Activated naive CD4-positive, alpha-beta T cell treated with anti-CD3 and anti-CD28 coated beads, Interleukin-2, amount 10 ng/mL, durations not matched to agents 7 days and 5 days (primary cell): ENCODE data around the gene GCA.
A peak's percentile ranks its signal among the peaks of the same experiment; 100 is the strongest.

Experiments
- CTCF ChIA-PET: fragments of 350-600 bp; sonication (Branson Sonifier 250); formaldehyde crosslinking; loops from one replicate; lab custom pipeline; 2021; ENCODE audit warnings: antibody characterized with exemption; lab: Charles Lee
- DNase-seq: peaks from one replicate; pipeline ENCODE4 v3.0.0-alpha.2; 2020
- H3K27ac Mint-ChIP-seq: one replicate; pipeline ENCODE4 v1.8.0; 2021; ENCODE audit warnings: mild to moderate bottlenecking, moderate library complexity, mixed read lengths
- H3K27me3 Mint-ChIP-seq: one replicate; pipeline ENCODE4 v1.8.0; 2021; ENCODE audit warnings: mild to moderate bottlenecking, mixed read lengths
- H3K36me3 Mint-ChIP-seq: one replicate; pipeline ENCODE4 v1.8.0; 2021; ENCODE audit warnings: mixed read lengths
- H3K4me1 Mint-ChIP-seq: one replicate; pipeline ENCODE4 v1.8.0; 2021; ENCODE audit warnings: mixed read lengths
- H3K4me3 Mint-ChIP-seq: one replicate; pipeline ENCODE4 v1.8.0; 2021; ENCODE audit warnings: mild to moderate bottlenecking, moderate library complexity, mixed read lengths
- H3K9me3 Mint-ChIP-seq: one replicate; pipeline ENCODE4 v1.8.0; 2021; ENCODE audit warnings: mixed read lengths

The GCA gene

GRCh38 chr2:162317058-162317742, 26.7 kb upstream of the GCA start:
- peak overlapping the region; percentile 82 for H3K4me3 Mint-ChIP-seq
- CTCF ChIA-PET = interaction anchor here (2.2 to 3.1 kb wide), 2 partner anchors 18 to 19 kb away, joined by 9 to 12 read pairs; no protein-coding TSS in a partner anchor
- peaks cover 19% of the 10 kb centered on the region for H3K36me3 Mint-ChIP-seq
- H3K4me1 Mint-ChIP-seq = peaks cover 57% of the 10 kb centered on the region
- no peaks in the 10 kb centered on the region for H3K27me3 Mint-ChIP-seq
- no peak for DNase-seq
- peak overlapping the region; percentile 92 for H3K27ac Mint-ChIP-seq
- H3K9me3 Mint-ChIP-seq = no peaks in the 10 kb centered on the region

- Mint-ChIP-seq H3K4me1 (peaks cover 53% of the 10 kb centered on the region), H3K27ac (peak overlapping the region; percentile 92), H3K27me3 (no peaks in the 10 kb centered on the region), H3K36me3 (peaks cover 19% of the 10 kb centered on the region), H3K9me3 (no peaks in the 10 kb centered on the region), H3K4me3 (peak overlapping the region; percentile 82)
- DNase-seq = peak; percentile 42
- CTCF ChIA-PET = interaction anchor here (2.2 to 3.1 kb wide), 3 partner anchors 11 to 19 kb away, joined by 9 to 14 read pairs (median 12); no protein-coding TSS in a partner anchor
These were observed 26.0 kb upstream of the GCA start for GRCh38 chr2:162317861-162318327.

- Mint-ChIP-seq H3K27me3 (no peaks in the 10 kb centered on the region), H3K27ac (peak within 1 kb of the TSS; percentile 92), H3K9me3 (no peaks in the 10 kb centered on the region), H3K4me1 (peaks cover 53% of the 10 kb centered on the region), H3K36me3 (peaks cover 19% of the 10 kb centered on the region), H3K4me3 (peak within 1 kb of the TSS; percentile 82)
- DNase-seq = peak; percentile 87
- CTCF ChIA-PET = interaction anchor here (1.1 to 3.1 kb wide), 7 partner anchors 10 to 27 kb away, joined by 5 to 14 read pairs (median 6); no protein-coding TSS in a partner anchor
These were observed 25.4 kb upstream of the GCA start, which contains the start of gene IFIH1 for GRCh38 chr2:162318328-162319180. Gene IFIH1, minus strand, starts transcription at chr2:162318684. Its CDS starts 377 bp downstream, at chr2:162318307.

GRCh38 chr2:162320864-162321517, 22.9 kb upstream of the GCA start:
- CTCF ChIA-PET = no interaction called here
- DNase-seq = no peak
- Mint-ChIP-seq H3K4me3 (no peak overlapping the region), H3K9me3 (no peaks in the 10 kb centered on the region), H3K4me1 (peaks cover 32% of the 10 kb centered on the region), H3K27ac (no peak overlapping the region), H3K27me3 (no peaks in the 10 kb centered on the region), H3K36me3 (peaks cover 4% of the 10 kb centered on the region)

- Mint-ChIP-seq H3K27ac (no peak overlapping the region), H3K4me3 (no peak overlapping the region), H3K36me3 (no peaks in the 10 kb centered on the region), H3K9me3 (no peaks in the 10 kb centered on the region), H3K4me1 (peaks cover 12% of the 10 kb centered on the region), H3K27me3 (no peaks in the 10 kb centered on the region)
- no peak for DNase-seq
- CTCF ChIA-PET = no interaction called here
These were observed 19.0 kb upstream of the GCA start for GRCh38 chr2:162324953-162325352.

- Mint-ChIP-seq H3K27me3 (no peaks in the 10 kb centered on the region), H3K36me3 (no peaks in the 10 kb centered on the region), H3K9me3 (no peaks in the 10 kb centered on the region), H3K4me1 (peaks cover 6% of the 10 kb centered on the region), H3K27ac (no peak overlapping the region), H3K4me3 (no peak overlapping the region)
- CTCF ChIA-PET = interaction anchor here (1.0 kb wide), 1 partner anchor 29 kb away, joined by 3 read pairs; no protein-coding TSS in a partner anchor
- peak; percentile 46 for DNase-seq
These were observed 16.7 kb upstream of the GCA start for GRCh38 chr2:162327134-162327769.

GRCh38 chr2:162327806-162328205, 16.1 kb upstream of the GCA start:
- DNase-seq = no peak
- Mint-ChIP-seq H3K27ac (no peak overlapping the region), H3K9me3 (no peaks in the 10 kb centered on the region), H3K4me3 (no peak overlapping the region), H3K36me3 (no peaks in the 10 kb centered on the region), H3K27me3 (no peaks in the 10 kb centered on the region), H3K4me1 (peaks cover 6% of the 10 kb centered on the region)
- CTCF ChIA-PET = interaction anchor here (1.8 kb wide), 1 partner anchor 9 kb away, joined by 14 read pairs; the partner anchor contains the start of gene IFIH1

- CTCF ChIA-PET = interaction anchor here (1.3 to 1.8 kb wide), 2 partner anchors 9 to 14 kb away, joined by 3 to 14 read pairs; partner anchors contain the start of gene IFIH1
- Mint-ChIP-seq H3K27ac (no peak overlapping the region), H3K9me3 (no peaks in the 10 kb centered on the region), H3K4me3 (no peak overlapping the region), H3K27me3 (no peaks in the 10 kb centered on the region), H3K36me3 (no peaks in the 10 kb centered on the region), H3K4me1 (peaks cover 6% of the 10 kb centered on the region)
- DNase-seq = peak; percentile 24
These were observed 15.3 kb upstream of the GCA start for GRCh38 chr2:162328424-162329157.

- Mint-ChIP-seq H3K4me1 (peaks cover 6% of the 10 kb centered on the region), H3K4me3 (no peak overlapping the region), H3K9me3 (no peaks in the 10 kb centered on the region), H3K27me3 (peaks cover 3% of the 10 kb centered on the region), H3K36me3 (no peaks in the 10 kb centered on the region), H3K27ac (no peak overlapping the region)
- CTCF ChIA-PET = no interaction called here
- no peak for DNase-seq
These were observed 13.1 kb upstream of the GCA start for GRCh38 chr2:162330881-162331280.

GRCh38 chr2:162333968-162334367, 10.0 kb upstream of the GCA start:
- Mint-ChIP-seq H3K27ac (no peak overlapping the region), H3K9me3 (no peaks in the 10 kb centered on the region)
- peak; percentile 38 for DNase-seq

GRCh38 chr2:162337868-162338267, 6.1 kb upstream of the GCA start:
- no peak overlapping the region for H3K4me3 Mint-ChIP-seq
- H3K4me1 Mint-ChIP-seq = no peaks in the 10 kb centered on the region
- H3K36me3 Mint-ChIP-seq = no peaks in the 10 kb centered on the region
- DNase-seq = no peak
- H3K9me3 Mint-ChIP-seq = no peaks in the 10 kb centered on the region
- CTCF ChIA-PET = no interaction called here
- no peak overlapping the region for H3K27ac Mint-ChIP-seq
- peaks cover 7% of the 10 kb centered on the region for H3K27me3 Mint-ChIP-seq

More at GRCh38 chr2:162333968-162334367, 10.0 kb upstream of the GCA start:
- Mint-ChIP-seq H3K36me3 (no peaks in the 10 kb centered on the region), H3K4me3 (no peak overlapping the region), H3K27me3 (peaks cover 3% of the 10 kb centered on the region), H3K4me1 (no peaks in the 10 kb centered on the region)
- CTCF ChIA-PET = interaction anchor here (1.0 to 3.0 kb wide), 14 partner anchors 13 to 181 kb away, joined by 3 to 23 read pairs (median 4); partner anchors contain the start of gene IFIH1

- no peak for DNase-seq
- CTCF ChIA-PET = no interaction called here
- H3K9me3 Mint-ChIP-seq = no peaks in the 10 kb centered on the region
- H3K36me3 Mint-ChIP-seq = no peaks in the 10 kb centered on the region
- no peak overlapping the region for H3K27ac Mint-ChIP-seq
- H3K27me3 Mint-ChIP-seq = peaks cover 13% of the 10 kb centered on the region
- H3K4me1 Mint-ChIP-seq = peaks cover 14% of the 10 kb centered on the region
- H3K4me3 Mint-ChIP-seq = no peak overlapping the region
These were observed 3.1 kb upstream of the GCA start for GRCh38 chr2:162340822-162341221.

- DNase-seq = no peak
- Mint-ChIP-seq H3K4me1 (peaks cover 16% of the 10 kb centered on the region), H3K27me3 (peaks cover 16% of the 10 kb centered on the region), H3K4me3 (no peak overlapping the region), H3K9me3 (no peaks in the 10 kb centered on the region), H3K36me3 (no peaks in the 10 kb centered on the region), H3K27ac (no peak overlapping the region)
- CTCF ChIA-PET = interaction anchor here (1.3 kb wide), 1 partner anchor 13 kb away, joined by 3 read pairs; no protein-coding TSS in a partner anchor
These were observed 1.6 kb upstream of the GCA start for GRCh38 chr2:162342321-162342720.
